GM12873 (cell line): ENCODE data around the gene SLC66A2.

ENCODE experiments used
- TF ChIP-seq, protein P1 (sequence below): IDR thresholded peaks from 2 replicates; pipeline ENCODE4 v1.5.1; 2012; ENCODE audit warnings: low read depth, mild to moderate bottlenecking, moderate library complexity, low read length, control low read depth; ENCODE audit not compliant: insufficient read depth; ENCODE audit errors: missing control alignments

SLC66A2 gene

DNA sequence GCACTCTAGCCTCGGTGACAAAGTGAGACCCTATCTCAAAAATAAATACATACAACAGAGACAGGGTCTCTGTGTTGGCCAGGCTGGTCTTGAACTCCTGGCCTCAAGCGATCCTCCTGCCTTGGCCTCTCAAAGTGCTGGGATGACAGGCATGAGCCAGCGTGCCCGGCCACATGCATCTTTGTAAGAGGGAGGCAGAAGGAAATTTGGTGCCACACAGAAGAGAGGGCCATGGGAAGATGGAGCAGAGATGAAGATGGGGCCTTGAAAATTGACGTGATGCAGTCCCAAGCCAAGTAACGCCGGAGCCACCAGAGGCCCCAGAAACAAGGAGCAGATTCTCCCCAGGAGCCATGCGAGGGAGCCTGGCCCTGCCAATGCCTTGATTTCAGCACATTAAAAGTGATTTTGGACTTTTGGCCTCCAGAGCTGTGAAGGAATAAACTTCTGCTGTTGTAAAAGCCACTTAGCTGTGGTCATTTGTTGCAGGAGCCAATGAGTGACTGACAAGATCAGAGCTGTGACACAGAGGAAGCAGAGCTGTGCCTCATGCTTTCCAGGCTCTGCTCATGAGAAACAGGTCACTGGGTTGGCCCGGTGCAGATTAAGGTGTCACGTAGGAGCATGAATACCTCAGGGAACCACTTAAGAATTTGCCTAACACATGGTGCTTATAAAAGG is 2.7 kb upstream of the SLC66A2 start:
- TF ChIP-seq, protein P1, sequence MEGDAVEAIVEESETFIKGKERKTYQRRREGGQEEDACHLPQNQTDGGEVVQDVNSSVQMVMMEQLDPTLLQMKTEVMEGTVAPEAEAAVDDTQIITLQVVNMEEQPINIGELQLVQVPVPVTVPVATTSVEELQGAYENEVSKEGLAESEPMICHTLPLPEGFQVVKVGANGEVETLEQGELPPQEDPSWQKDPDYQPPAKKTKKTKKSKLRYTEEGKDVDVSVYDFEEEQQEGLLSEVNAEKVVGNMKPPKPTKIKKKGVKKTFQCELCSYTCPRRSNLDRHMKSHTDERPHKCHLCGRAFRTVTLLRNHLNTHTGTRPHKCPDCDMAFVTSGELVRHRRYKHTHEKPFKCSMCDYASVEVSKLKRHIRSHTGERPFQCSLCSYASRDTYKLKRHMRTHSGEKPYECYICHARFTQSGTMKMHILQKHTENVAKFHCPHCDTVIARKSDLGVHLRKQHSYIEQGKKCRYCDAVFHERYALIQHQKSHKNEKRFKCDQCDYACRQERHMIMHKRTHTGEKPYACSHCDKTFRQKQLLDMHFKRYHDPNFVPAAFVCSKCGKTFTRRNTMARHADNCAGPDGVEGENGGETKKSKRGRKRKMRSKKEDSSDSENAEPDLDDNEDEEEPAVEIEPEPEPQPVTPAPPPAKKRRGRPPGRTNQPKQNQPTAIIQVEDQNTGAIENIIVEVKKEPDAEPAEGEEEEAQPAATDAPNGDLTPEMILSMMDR = no peak

DNA sequence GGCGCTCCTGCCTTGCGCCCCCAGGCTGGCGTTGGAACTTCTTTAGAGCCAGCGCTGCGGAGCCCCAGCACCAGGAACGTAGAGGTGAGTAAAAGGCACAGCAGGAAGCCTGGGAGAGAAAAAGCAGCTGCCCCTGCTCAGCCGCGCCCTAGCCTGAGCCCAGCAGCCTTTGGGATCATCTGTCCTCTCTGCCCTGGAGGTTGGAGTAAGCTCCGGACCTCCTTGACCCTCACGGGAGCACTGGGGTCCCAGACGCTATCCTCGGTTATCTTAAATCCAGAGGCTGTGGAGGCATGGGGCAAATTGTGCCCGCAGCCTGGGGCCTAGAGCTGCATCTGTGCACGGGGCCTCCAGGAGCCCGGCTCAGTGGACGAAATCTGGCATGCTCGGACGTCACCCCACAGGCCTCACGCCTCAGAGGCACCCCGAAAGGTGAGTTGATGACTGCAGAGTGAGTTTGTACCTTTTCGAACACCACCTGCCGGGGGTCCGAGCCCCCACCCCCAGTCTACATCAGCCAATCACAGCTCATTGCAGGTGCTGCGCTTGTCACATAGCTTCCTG is 1.6 kb upstream of the SLC66A2 start:
- TF ChIP-seq, protein P1 = no peak

DNA sequence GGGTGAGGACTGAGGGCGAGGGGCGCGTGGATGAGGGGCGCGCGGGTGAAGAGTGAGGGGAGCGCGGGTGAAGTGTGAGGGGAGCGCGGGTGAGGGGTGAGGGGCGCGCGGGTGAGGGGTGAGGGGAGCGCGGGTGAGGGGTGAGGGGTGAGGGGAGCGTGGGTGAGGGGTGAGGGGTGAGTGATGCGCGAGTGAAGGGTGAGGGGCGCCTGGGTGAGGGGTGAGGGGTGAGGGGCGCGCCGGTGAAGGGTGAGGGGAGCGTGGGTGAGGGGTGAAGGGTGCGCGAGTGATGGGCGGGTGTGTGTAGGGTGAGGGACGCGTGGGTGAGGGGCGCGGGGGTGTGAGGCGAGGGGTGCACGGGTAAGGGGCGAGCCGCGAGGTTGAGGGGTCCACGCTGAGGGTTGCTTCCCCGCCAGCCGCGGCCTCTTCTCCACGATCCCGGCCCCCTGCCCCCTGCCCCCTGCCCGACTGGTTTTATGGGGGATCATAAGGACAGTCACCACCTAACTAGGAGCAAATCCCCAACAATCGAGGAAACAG is 1.1 kb upstream of the SLC66A2 start:
- TF ChIP-seq, protein P1 = no peak

GRCh38 chr18:79950515-79951341 is 725 bp downstream of the SLC66A2 start:
- TF ChIP-seq, protein P1 = no peak

DNA sequence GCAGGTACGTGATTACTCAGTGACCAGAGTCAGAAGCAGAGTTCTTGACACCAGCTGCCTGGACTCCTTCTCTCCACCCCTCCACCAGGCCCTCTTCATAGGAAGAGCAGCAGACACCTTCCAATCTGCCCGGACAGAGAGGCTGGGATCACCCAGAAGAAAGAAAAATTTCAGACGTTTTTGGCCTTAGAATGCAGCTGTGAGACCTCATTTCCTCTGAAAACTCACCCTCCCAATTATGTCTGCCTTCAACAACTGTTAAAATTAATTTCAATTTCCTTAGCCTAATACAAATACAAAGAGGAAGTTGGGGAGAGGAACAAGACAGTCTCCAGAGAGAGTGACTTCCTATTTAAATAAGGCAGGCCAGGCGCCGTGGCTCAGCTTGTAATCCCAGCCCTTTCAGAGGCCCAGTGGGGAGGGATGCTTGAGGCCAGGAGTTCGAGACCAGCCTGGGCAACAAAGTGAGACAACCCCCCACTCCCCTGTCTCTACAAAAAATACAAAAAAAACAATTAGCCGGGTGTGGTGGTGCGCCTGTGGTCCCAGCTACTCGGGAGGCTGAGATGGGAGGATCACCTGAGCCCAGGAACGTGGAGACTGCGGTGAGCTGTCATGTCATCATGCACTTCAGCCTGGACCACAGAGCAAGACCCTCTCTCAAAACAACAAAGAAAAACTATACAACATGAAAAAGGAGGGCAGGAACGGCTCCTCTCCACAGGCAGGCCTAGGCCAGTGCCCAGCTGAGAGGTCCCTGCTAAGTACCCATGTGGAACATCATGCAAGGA is 1.6 kb downstream of the SLC66A2 start:
- TF ChIP-seq, protein P1 = no peak

GRCh38 chr18:79948719-79949411 is 2.6 kb downstream of the SLC66A2 start:
- TF ChIP-seq, protein P1 = no peak
